ENCODE measurements around the gene MKRN2OS.
A peak's percentile ranks its signal among the peaks of the same experiment; 100 is the strongest.

Gene MKRN2OS, protein sequence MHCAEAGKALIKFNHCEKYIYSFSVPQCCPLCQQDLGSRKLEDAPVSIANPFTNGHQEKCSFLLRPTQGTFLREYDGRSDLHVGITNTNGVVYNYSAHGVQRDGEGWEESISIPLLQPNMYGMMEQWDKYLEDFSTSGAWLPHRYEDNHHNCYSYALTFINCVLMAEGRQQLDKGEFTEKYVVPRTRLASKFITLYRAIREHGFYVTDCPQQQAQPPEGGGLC

DNA sequence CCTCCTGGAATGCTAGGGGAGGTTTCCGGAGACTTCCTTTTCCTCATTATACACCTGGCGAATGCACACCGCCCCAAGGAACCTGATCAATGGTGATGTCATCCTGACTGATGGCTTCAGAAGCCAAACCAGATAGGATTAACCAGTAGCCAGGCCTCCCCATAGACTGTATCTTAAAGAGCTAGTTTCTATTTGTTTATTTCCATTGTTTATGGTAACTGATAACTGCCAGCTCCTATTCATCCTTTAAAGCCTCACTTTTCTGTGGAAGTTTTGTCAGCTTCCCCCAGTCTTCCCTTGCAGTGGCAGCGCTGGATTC, at the start of gene MKRN2OS:
Gene MKRN2OS, minus strand, starts transcription at position 27 of the 319 bp plus-strand sequence. CDS start 35 bp downstream, outside the sequence.
- no peak for DNase-seq

DNA sequence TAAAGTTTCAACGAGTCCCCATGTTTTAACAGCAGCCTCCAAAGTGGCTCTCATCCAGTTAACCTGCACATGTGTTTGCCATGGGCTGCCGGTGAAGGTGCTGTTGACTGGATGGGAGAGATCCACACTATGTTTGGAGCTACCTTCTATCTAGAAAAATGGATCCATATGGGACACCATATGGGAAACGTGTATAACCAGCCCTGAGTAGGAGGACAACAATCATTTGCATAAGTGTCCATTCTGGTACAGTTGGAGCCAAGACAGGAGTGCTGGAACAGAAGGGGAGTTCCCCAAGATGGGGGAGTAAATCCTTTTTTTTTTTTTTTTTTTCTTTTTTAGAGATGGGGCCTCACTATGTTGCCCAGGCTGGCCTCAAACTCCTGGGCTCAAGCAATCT, 48.2 kb upstream of the MKRN2OS start:
- peak; percentile 4 for DNase-seq

DNA sequence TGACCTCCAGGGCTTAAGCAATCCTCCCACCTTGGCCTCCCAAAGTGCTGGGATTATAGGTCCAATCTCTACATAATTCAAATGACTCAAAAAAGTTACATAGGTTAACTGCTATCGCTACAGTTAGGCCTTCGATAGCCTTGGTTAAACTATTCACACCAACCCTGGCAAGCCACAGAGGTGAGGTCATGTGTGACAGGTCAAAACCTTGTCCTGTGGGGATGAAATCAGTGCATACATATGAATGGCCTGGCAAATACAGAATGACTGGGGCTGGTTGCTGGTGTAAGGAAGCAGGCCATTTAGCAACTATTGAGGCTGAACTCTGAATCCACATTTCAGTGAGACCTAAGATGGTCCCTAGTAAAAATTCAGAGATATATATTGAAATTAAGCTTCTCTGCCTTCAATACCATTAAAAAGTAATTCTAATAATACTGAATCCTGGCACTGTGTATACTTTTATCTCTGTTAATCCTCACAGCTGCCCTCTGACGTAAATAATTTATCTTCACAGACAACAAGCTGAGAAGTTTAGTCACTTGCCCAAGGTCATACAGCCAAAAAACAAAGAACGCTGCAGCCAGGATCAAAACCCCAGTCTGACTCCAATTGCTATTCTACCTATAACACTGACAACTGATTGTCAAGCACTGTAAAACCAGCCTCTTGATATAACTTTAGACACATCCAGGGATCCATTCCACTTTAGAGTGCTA, 46.9 kb upstream of the MKRN2OS start:
- DNase-seq, result no peak

DNA sequence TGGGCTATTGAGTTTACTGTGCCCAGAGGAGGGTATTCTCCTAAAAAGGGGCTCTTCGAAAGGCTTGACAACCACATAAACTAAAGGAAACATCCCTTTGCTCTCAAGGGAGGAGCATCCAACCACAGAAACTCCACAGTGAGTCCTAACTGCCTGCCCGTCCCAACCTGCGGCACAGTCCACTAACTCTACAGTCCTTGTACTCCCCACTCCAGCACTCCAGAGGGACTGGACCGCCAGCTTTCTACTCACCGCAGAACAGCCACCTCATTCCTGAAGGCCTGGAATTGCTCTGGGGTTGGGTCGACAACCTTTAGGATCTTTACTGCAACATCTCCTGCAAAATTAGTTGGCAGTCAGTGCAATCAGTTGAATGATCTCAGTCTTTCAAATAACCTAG, 46.2 kb upstream of the MKRN2OS start:
- no peak for DNase-seq

DNA sequence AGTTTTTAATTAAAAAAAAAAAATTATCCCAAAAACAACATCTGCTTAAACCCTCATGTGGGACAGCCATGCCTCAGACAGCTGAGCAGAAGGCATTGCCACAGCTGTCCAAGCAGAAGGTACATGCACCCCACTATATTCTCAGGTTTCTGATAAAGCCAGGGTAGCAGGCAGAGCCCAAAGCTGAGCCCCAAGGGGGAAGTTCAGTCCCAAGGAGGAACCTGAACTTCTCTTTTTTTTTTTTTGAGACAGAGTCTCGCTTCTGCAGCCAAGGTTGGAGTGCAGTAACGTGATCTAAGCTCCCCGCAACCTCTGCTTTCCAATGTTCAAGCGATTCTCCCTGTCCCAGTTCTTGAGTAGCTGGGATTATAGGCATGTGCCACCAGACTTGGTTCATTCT, 44.8 kb upstream of the MKRN2OS start:
- peak; percentile 3 for DNase-seq

DNA sequence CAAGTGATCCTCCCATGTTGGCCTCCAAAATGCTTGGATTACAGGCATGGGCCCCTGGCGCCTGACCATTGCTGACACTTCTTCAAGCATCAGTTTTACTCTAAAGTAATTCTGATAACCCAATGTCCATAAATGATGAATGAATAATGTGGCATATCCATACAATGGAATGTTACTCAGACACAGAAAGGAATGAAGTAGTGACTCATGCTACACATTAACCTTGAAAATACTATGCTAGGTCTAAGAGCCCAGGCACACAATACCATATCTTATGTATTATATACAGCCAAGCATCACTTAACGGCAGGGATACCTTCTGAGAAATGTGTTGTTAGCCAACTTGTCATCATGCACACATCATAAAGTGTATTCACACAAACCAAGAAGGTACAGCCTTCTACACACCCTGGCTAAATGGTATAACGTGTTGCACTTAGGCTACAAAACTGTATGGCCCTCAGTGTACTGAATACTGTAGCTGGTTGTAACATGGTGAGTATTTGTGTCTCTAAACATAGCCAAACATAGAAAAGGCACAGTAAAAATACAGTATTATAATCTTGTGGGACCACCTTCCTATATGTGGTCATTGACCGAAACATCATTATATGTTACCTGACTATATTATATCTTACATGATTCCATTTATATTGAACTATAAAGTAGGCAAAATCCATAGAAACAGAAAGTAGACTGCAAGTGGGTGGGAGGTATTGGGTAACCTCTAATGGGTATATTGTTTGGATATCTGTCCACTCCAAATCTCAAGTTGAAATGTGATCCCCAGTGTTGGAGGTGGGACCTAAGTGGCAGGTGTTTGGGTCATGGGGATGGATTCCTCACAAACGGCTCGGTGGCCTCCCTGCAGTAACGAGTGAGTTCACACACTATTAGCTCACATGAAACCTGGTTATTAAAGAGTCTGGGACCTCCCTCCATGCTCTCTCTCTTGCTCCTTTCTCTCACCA, 43.0 kb upstream of the MKRN2OS start:
- DNase-seq, result no peak

DNA sequence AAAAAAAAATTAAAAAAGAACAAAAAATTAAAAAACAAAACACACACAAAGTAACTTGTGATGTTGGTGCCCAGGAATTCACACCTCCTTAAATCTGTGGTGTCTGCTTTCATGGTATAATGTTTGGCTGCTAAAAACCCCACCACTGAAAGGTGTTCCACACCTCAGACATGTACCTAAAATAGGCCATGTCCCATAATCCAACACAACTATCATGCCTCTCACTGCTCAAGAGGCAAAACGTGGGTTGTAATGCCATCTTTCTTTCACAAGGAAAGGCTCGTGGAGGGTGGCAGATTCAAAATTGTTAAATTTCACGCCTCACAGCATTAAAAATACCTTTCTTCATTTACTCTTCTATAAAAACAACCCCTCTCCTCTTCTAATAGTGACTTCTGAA, 41.1 kb upstream of the MKRN2OS start:
- DNase-seq, result no peak

DNA sequence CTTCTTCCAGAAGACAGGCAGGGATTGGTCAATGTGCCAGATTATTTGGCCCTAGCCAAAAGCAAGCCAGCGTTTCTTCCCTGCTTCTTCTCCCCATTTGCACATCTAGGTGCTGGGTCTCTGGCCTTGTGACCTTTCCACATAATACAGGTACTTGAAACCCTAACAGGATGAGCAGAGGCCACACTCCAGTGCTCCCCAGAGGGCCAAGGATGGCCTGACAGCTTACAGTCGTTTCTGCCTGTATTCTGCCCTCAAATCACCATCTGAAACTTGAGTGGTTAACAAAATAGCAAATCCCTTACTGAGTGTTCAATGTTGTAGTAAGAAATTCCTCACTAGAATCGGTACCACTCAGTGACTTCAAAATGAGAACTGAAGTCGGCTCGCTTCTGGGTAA, 40.7 kb upstream of the MKRN2OS start:
- DNase-seq, result no peak

DNA sequence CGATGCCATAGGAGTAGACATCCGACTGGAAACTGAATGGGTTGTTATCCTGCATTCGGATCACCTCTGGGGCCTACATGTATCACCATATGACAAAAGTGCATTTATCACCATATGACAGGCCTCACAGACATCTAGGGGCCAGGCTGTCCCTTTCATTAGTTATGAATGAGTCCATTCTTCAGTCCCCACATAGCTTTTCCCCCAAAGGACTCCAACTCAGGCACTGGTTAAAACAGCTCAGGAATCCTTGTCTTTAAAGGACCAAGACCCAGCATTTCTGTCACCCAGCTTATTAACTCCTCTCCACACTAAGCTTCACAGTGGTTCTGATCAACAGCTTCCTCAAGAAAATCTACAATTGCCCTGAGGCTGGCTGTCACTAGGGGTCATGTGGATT, 39.9 kb upstream of the MKRN2OS start:
- no peak for DNase-seq

DNA sequence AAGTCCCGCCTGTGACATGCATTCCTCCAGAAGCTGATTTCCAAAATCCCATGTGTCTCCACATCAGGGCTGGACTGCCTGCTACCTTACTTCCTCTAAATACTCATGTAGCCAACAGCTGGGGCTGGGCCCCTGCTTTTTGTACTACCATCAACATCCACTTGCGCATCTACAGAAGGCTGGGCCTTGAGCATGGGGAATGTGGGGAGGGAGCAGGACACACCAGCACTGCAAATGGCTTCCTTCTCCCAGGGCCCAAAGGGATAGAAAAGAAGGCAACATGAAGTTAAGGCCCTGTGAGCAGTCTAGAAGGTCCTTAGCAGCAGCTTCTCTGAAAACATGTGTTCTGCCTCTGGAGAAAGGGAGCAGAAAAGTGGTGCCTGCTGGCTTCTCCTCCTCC, 38.8 kb upstream of the MKRN2OS start:
- no peak for DNase-seq

DNA sequence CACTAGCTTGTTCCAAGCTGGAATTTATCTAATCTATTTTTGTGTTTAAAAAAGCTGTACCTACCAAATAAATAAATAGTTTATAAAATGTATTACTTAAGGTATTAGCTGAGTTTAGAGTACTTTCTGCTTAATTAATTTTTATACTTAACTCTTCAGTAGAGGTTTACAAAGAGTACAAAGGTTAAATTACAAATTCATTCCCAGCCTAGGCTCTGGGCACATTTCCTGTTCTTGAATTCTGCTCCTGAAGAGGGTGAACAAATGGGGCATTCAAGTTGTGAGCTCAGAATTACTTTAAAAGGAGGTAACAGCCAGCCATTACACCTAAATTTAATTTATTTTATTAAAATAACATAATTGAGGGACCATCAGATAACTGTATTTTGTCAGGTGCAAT, 38.0 kb upstream of the MKRN2OS start:
- DNase-seq, result no peak

DNA sequence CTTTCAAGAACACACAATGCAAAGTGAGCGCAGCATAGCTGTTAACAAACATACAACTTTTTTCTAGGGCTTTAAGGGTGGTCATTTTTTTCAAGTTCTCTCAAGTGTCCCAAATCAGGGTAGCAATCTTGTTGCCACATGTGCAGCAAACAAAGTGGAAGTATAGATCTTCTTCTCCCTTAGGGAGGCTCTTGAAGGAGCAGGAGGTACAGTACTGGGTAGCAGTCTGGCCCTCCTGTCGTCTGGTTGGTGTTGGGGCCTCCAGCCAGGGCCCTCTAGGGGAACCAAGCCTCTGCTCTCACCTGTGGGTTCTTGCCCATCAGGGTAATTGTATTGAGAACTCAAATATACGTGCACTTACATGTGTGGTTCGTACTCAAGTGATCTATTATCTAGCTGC, 37.4 kb upstream of the MKRN2OS start:
- no peak for DNase-seq

DNA sequence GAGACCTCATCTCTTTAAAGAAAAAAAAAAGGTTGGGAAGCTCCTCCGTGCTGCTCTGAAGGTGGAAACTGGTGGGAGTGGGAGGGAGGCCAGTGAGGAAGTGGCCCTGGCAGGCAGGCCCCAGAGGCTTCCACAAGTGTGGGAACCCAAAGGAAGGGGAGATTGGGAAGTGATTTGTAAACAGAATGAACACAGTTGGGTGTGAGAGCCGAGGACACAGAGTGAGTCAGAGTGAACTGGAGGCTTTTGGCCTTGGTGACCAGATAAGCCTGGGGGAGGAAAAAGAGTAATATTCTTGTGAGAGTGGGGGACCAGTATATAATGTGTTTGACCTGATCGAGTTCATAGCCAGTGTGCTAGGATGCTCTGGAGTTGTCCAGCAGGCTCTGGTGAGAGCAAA, 34.6 kb upstream of the MKRN2OS start:
- no peak for DNase-seq

DNA sequence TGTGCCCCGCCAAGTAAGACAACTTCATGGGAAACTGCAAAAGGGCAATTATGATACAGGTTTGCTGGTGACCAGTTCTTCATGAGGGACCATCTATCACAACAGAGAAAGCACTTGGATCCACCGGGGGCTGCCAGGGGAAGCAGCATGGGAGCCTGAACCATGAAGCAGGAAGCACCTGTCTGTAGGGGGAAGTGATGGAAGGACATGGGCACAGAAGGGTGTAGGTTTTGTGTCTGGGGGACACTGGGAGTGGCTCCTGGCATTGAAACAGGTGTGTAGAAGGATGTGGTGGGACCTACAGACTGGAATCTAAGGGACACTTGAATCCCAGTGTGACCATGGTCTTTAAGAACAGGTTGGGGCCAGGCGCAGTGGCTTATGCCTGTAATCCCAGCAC, 34.2 kb upstream of the MKRN2OS start:
- no peak for DNase-seq

DNA sequence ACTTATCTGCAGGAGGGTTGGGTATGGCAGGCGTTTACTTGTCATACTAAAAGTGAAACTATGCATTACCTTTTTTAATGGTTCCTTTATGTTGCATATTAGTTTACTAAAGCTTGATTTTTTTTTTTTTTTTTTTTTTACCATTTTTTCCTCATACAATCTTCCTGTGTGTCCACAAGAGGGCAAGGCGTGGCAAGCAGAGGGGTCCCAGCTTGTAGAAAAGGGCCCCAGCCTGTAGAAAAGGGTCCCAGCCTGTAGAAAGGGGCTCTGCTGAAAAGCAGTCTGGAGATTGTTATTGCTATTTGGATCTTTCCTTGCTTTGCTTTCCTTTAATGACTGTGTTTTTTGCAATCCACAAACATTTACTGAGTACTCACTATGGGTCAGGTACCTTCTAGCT, 33.4 kb upstream of the MKRN2OS start:
- DNase-seq, result no peak

DNA sequence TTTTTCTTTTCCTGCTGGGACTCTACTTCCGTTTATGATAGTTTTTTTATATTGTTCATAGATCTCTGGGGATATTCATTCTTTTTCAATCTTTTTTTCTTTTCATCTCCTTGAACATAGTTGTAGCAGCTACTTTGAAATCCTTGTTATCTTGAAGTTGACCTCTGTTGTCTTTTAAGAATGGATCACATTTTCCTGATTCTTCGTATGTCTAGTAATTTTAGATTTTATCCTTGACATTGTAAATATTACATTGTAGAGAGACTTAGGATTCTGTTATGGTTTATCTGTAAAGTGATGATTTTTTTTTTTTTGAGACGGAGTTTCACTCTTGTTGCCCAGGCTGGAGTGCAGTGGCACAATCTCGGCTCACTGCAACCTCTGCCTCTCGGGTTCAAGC, 32.1 kb upstream of the MKRN2OS start:
- DNase-seq, result no peak

DNA sequence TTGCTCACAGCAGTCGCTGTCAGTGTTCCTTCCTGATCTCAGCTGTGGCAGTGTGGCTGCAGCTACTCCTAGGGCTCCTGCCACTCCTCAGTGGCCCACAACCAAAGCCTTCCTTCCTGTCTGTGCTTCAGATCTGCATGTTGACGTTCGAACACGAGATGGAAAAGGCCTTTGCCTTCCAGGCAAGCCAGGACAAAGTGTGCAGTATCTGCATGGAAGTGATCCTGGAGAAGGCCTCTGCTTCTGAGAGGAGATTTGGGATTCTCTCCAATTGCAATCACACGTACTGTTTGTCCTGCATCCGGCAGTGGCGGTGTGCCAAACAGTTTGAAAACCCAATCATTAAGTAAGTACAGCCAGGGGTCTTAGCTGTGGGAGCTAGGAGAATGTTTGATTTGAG, 29.4 kb upstream of the MKRN2OS start:
- no peak for DNase-seq

DNA sequence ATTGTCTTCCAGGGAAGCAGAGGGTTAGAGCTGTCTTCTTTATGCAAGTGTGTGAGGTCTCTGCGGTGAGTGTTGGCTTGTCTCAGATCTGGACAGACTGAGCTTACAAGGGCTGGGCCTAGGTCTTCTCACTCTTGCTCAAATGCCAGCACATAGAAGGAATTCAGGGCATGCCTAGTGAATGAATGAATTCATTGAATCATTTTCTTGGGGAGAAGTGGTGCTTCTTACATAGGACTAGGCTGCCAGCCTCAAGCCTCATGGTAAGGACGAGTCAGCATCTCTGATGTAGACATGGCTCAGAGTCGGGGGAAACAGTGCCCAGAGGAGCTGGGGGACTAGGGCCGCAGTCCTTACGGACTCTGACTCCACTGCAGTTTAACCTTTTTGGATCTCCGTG, 28.8 kb upstream of the MKRN2OS start:
- DNase-seq, result no peak

DNA sequence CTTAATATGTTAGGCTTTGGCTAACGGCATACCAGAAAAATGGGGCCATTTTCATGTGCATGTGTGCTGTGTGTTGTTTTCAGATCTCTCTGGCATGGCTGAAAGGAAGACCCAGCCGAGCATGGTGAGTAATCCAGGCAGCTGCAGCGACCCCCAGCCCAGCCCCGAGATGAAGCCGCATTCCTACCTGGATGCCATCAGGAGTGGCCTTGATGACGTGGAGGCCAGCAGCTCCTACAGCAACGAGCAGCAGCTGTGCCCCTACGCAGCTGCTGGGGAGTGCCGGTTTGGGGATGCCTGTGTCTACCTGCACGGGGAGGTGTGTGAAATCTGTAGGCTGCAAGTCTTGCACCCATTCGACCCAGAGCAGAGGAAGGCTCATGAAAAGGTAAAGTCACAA, 26.7 kb upstream of the MKRN2OS start:
- no peak for DNase-seq

DNA sequence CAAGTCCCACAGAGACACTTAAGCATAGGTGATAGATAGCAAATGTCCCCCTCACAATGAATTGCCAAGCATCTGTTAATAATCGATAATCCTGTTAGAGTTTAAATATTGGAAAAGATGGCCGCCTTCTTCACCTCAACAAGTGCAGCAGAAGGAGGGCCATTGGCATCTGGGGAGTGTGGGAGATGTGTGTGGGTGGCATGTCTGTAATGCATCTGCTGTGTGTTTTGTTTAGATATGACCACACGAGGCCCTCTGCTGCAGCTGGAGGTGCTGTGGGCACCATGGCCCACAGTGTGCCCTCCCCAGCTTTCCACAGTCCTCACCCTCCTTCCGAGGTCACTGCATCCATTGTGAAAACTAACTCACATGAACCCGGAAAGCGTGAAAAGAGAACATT, 24.5 kb upstream of the MKRN2OS start:
- no peak for DNase-seq

DNA sequence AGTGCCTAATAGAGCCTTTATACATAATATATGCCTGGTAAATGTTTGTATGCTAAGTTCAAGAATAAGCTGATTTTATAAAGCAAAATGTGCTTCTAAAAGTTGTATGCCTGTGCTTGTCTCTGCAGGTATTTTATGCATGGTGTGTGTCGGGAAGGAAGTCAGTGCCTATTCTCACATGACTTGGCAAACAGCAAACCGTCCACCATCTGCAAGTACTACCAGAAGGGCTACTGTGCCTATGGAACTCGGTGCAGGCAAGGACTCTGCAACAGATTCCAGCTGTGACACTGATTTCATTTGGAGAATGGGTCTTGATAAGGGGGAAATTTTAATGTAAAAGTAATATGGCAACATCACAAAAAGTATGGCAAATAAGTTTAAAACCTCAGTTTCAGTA, 23.4 kb upstream of the MKRN2OS start:
- no peak for DNase-seq

DNA sequence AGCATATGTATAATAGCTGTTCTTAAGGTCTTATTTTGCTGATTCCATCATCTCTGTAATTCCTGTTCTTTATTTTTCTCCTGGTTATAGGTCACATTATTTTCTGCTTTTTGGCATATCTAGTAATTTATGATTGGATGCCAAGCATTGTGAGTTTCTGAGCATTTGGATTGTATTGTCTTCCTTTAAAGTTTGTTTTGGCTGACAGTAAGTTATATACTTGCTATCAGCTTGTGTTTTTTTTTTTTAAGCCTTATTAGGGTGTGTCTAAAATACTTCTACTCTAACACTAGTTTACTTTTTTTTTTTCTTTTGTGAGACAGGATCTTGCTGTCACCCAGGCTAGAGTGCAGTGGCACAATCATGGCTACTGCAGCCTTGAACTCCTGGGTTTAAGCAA, 21.7 kb upstream of the MKRN2OS start:
- no peak for DNase-seq

DNA sequence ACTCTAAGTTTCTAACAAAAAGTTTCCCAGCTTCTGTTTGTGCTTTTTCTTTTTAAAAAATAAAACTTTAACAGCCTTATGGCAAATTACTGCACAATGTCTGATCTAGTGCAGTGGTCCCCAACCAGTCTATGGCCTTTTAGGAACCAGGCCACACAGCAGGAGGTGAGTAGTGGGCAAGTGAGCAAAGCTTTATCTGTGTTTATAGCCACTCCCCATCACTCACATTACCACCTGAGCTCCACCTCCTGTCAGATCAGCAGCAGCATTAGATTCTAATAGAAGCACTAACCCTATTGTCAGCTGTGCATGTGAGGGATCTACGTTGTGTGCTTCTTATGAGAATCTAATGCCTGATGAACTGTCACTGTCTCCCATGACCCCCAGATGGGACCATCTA, 17.2 kb upstream of the MKRN2OS start:
- no peak for DNase-seq

DNA sequence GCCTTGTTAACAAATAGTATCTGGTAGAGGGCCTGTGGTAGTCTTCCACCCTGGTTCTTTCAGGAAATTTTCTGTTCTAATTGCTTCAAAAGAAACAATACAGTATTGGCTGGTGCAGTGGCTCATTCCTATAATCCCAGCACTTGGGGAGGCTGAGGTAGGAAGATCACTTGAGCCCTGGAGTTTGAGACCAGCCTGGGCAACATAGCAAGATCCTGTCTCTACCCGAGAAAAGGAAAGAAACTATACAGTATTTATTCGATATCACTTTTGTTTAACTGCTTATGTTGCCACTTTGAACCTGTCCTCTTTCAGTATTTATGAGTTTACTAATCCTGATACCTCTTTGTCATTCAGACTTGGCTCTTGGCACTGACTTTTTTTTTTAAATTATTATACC, 16.1 kb upstream of the MKRN2OS start:
- no peak for DNase-seq
